GM12801 (cell line): ENCODE measurements around the gene KRT71.

Source experiments
- TF ChIP-seq, protein P1 (sequence below): IDR thresholded peaks from one replicate; pipeline ENCODE4 v1.5.1; 2011; ENCODE audit warnings: control low read depth; ENCODE audit not compliant: insufficient read length; ENCODE audit errors: extremely low read depth

The KRT71 gene

DNA sequence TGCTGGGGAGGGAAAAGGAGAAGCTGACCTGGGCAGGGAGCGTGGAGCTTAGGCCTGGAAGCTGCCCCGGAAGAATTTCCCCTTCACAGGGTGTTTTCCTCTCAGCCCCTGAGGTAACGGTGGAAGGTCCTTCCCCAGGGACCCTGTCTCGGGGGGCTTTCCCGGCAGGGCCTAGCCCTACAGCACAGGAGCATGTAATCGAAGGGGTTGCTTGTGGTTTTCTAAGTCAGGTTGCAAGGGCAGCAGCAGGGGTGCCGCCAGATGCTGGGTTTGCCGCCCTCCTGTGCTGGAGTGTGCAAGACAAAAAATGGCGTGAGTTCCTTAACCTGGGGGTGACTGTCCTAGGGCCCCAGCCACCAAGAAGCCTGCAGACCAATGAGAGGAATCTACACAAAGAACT is 22.3 kb upstream of the KRT71 start:
- TF ChIP-seq, protein P1, sequence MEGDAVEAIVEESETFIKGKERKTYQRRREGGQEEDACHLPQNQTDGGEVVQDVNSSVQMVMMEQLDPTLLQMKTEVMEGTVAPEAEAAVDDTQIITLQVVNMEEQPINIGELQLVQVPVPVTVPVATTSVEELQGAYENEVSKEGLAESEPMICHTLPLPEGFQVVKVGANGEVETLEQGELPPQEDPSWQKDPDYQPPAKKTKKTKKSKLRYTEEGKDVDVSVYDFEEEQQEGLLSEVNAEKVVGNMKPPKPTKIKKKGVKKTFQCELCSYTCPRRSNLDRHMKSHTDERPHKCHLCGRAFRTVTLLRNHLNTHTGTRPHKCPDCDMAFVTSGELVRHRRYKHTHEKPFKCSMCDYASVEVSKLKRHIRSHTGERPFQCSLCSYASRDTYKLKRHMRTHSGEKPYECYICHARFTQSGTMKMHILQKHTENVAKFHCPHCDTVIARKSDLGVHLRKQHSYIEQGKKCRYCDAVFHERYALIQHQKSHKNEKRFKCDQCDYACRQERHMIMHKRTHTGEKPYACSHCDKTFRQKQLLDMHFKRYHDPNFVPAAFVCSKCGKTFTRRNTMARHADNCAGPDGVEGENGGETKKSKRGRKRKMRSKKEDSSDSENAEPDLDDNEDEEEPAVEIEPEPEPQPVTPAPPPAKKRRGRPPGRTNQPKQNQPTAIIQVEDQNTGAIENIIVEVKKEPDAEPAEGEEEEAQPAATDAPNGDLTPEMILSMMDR = no peak

DNA sequence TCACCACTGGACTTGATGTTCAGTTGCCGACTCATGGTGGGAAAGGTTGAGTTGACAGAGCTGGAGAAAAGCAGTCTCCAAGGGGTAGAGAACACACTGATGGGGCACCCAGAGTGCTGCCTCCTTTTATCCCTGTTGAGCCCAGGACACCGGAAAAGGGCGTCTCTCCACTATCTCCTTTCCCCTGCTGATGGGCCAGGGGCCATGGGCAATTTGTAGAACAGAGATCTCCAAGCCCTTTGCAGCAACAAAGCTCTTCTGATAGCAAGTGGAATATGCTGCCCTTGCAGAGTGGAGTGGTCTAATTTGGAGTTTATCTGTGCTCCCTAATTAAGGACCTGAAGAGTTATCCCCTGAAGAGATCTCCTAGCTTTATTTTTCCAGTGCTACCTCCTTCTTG is 20.8 kb upstream of the KRT71 start, which contains the start of gene KRT74:
Gene KRT74 (minus strand): TSS at position 101 of the 400 bp plus-strand sequence. CDS start 66 bp downstream, at position 35.
- TF ChIP-seq, protein P1 = no peak

DNA sequence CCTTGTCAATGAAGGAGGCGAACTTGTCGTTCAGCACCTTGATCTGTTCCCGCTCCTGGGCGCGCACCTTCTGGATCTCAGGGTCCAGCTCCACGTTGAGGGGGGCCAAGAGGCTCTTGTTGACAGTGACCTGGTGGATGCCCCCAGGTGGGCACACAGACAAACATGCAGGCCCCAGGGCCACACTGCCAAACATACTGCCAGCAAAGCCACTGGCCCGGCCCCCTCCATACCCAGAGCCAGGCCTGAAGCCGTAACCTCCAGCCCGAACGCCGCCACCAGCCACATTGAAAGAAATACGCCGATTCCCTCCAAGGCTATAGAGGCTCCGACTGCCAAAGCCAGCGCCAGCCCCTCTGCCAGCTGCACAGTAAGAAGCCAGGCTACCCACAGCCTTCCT is 20.4 kb upstream of the KRT71 start:
- TF ChIP-seq, protein P1 = no peak

DNA sequence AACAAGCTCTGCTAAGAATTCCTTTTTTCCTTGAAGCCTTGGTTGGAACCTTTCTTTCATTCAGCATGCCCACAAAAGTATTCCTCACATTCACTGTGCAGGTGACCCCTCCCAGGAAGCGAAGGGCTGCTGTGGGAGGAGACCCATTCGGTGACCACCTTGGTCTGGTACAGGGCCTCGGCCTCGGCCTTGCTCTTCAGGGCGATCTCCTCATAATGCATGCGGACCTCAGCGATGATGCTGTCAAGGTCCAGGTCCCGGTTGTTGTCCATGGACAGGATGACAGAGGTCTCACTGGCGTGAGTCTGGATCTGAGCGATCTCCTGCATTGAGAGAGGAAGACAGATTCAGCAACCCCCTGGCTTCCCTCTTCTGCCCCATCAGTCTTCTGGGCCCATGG is 17.6 kb upstream of the KRT71 start:
- TF ChIP-seq, protein P1 = no peak

DNA sequence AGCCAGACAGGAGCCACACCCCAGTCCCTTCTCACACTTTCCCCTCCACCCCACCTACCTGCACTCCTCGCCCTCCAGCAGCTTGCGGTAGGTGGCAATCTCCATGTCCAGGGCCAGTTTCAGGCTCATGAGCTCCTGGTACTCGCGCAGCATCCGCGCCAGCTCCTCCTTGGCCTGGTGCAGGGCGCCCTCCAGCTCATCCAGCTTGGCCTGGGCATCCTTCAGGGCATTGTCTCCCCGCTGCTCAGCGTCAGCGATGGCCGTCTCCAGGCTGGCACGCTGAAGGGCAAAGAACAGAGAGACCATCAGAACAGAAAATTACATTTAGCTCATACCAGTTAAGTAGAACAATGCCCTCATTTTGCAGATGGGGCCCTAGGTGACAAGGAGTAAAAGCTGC is 15.2 kb upstream of the KRT71 start:
- TF ChIP-seq, protein P1 = no peak

DNA sequence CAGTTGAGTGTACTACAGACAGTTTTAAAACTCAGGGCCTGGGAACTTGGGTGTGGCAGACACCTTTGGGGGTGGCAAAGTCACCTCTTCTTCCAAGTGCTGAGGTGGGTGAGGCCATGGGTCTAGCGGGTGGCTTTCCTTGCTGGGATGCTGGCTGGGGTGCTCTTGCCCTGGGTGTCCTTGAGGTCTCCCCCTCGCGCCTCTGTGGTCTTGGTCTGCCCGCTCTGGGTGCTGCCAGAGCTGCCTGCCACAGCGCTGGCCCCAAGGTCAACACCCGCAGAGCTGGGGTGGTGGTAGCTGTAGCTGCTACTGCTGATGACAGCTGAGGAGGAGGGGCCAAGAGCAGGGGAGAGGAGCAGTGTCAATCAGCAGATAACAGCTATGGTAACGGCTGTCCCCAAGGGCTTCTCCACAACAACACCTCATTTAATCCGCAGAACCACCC is 13.9 kb upstream of the KRT71 start:
- TF ChIP-seq, protein P1 = no peak

DNA sequence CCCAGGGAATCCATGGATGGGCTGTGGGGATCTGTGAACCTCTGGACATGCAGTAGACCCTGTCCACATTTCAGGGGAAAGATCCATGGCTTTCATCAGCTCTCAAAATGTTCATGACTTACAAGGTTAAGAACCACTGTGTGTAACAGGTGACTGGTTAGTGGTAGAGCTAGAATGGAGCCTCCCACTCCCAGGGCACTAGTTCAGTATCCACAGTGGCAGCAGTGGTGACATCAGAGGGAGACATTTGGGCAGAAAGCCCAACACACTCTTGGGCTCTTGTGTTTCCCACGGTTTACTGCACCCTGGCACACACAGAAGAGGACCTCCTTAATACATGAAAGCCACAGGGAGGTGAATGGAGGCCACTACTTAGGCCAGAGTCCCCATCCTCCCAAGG is 11.6 kb upstream of the KRT71 start:
- TF ChIP-seq, protein P1 = no peak
